Activated CD8-positive, alpha-beta T cell treated with anti-CD3 and anti-CD28 coated beads for 36 hours (primary cell): ENCODE results near the gene SARNP. TPM values are rescaled to one million over a fixed set of nuclear protein-coding genes. Genes with fewer than 3 reads are reported as not detected.

Experiments
- ATAC-seq: fragments of 200-7000 bp; cut with Tn5 transposase; one replicate; pipeline ENCODE4 v1.10.0; 2021; ENCODE audit warnings: mild to moderate bottlenecking, moderate library complexity
- CTCF ChIA-PET: fragments of 350-600 bp; sonication (Branson Sonifier 250); formaldehyde crosslinking; loops from one replicate; lab custom pipeline; 2021; ENCODE audit warnings: antibody characterized with exemption; lab: Charles Lee
- POLR2A ChIA-PET: fragments of 350-600 bp; sonication (Branson Sonifier 250); formaldehyde crosslinking; loops from one replicate; lab custom pipeline; 2021; ENCODE audit warnings: antibody characterized with exemption; lab: Charles Lee
- DNase-seq: peaks from one replicate; pipeline ENCODE4 v3.0.0-alpha.2; 2020
- H3K27ac Mint-ChIP-seq: one replicate; pipeline ENCODE4 v1.8.0; 2021; ENCODE audit warnings: mild to moderate bottlenecking, mixed read lengths
- H3K27me3 Mint-ChIP-seq: one replicate; pipeline ENCODE4 v1.8.0; 2021; ENCODE audit warnings: mixed read lengths
- H3K36me3 Mint-ChIP-seq: one replicate; pipeline ENCODE4 v1.8.0; 2021; ENCODE audit warnings: low read depth, mixed read lengths
- H3K4me1 Mint-ChIP-seq: one replicate; pipeline ENCODE4 v1.8.0; 2021; ENCODE audit warnings: low read depth, mixed read lengths
- H3K4me3 Mint-ChIP-seq: one replicate; pipeline ENCODE4 v1.8.0; 2021; ENCODE audit warnings: mild to moderate bottlenecking, moderate library complexity, mixed read lengths
- H3K9me3 Mint-ChIP-seq: one replicate; pipeline ENCODE4 v1.8.0; 2021; ENCODE audit warnings: mixed read lengths
- CTCF ChIP-seq: fragments of 200-600 bp; IDR thresholded peaks from one replicate; pipeline ENCODE4 v1.8.0; 2022; ENCODE audit warnings: antibody characterized with exemption, mild to moderate bottlenecking
- intact Hi-C: fragments of 100-400 bp; cut with micrococcal nuclease; formaldehyde crosslinking; loops from one replicate; pipeline ENCODE4 v1.10.0; 2022
- total RNA-seq, 2 experiments: library from RNA; stranded (reverse); gene quantifications; one replicate each; pipeline ENCODE4 v1.2.3, GENCODE V29; 2021

SARNP gene
- total RNA-seq, 2 experiments from 2014 or later: 93.9 to 94.0 TPM

DNA sequence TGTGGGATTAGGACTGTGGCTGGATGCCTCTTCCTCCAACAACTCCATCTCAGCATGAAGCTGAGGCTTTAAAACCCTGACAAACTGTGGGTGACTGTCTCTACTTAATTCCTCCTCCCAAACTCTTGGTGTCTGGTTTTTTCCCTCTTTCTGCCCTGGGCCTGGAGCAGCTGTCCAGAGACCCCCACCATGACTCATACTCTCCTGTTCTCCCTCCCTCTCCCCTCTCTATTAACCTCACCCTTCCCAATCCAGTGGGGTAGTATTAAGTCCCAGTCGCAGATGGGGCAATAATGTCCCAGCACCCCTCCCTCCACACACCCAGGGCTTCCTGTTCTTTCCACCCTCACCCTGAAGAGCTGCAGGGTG is 13.9 kb upstream of the SARNP start:
- Mint-ChIP-seq H3K36me3 (peaks cover 18% of the 10 kb centered on the region), H3K4me1 (peaks cover 35% of the 10 kb centered on the region), H3K4me3 (peak overlapping the region; percentile 97), H3K27ac (peak overlapping the region; percentile 43), H3K27me3 (no peaks in the 10 kb centered on the region), H3K9me3 (no peaks in the 10 kb centered on the region)
- intact Hi-C loops: no loop called here
- DNase-seq (no peak), ATAC-seq (no peak)
- CTCF ChIA-PET: interaction anchor here (0.8 to 3.9 kb wide), 7 partner anchors 12 to 109 kb away, joined by 3 to 31 read pairs (median 5); partner anchors contain the start of genes ORMDL2, PYM1 and SARNP
- no peak for TF ChIP-seq CTCF
- POLR2A ChIA-PET: interaction anchor here (1.1 to 3.0 kb wide), 8 partner anchors 9 to 273 kb away, joined by 3 to 19 read pairs (median 6); partner anchors contain the start of genes PA2G4 and RAB5B

GRCh38 chr12:55830601-55831446 is 13.3 kb upstream of the SARNP start:
- ATAC-seq (no peak), DNase-seq (peak; percentile 69)
- H3K27me3 Mint-ChIP-seq: no peaks in the 10 kb centered on the region

DNA sequence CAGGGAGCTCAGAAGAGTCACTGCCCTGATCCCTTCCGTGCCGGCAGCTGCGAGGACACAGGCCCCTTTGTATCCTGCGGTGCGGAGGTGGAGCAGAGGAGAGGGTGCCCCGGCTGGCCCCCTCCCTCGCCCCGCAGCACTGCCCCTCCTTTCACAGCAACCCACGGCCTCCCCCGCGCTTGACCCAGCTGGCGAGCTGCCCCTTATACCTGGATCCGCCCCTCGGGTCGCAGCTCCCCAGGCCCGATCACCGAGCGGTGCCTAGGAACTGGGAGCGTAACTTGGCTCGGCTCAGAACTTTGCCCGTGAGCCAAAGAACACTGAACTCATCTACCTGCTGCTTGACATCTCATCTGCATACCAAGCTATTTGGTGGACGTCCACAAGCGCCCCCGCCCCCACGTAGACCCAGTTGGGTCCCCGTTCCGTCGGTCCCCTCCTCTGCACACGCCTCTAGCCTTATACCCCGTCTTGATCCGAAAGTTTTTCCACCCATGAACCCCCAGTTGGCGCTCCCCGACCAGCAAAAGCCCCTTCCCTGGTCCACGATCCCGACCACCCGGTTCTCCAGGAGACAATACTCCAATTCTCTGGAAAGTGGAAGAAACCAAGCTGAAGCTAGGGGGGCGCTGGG is 12.6 kb upstream of the SARNP start:
- Mint-ChIP-seq H3K4me3 (peak overlapping the region; percentile 97), H3K9me3 (no peaks in the 10 kb centered on the region), H3K27ac (peak overlapping the region; percentile 93), H3K4me1 (peaks cover 44% of the 10 kb centered on the region), H3K36me3 (peaks cover 26% of the 10 kb centered on the region), H3K27me3 (no peaks in the 10 kb centered on the region)
- ATAC-seq (peak; percentile 26), DNase-seq (peak; percentile 61)
- no peak for TF ChIP-seq CTCF
- intact Hi-C loops: loop anchor here (2.0 kb wide), 1 partner anchor 97 kb away; the partner anchor contains the start of gene PYM1
- CTCF ChIA-PET: interaction anchor here (0.5 to 3.9 kb wide), 9 partner anchors 11 to 109 kb away, joined by 3 to 31 read pairs (median 5); partner anchors contain the start of genes ORMDL2, PYM1 and SARNP
- POLR2A ChIA-PET: interaction anchor here (0.6 to 4.9 kb wide), 22 partner anchors 10 to 1268 kb away, joined by 3 to 20 read pairs (median 4); partner anchors contain the start of genes CD63, MMP19 and SARNP

More at GRCh38 chr12:55830601-55831446, 13.3 kb upstream of the SARNP start:
- intact Hi-C loops: no loop called here
- no peak for TF ChIP-seq CTCF
- Mint-ChIP-seq H3K9me3 (no peaks in the 10 kb centered on the region), H3K36me3 (peaks cover 23% of the 10 kb centered on the region), H3K4me3 (peak overlapping the region; percentile 97), H3K27ac (peak overlapping the region; percentile 93), H3K4me1 (peaks cover 40% of the 10 kb centered on the region)
- POLR2A ChIA-PET: interaction anchor here (0.6 to 4.9 kb wide), 16 partner anchors 10 to 356 kb away, joined by 3 to 20 read pairs (median 5); partner anchors contain the start of genes CD63, PA2G4, RAB5B and SARNP
- CTCF ChIA-PET: interaction anchor here (0.8 to 3.9 kb wide), 9 partner anchors 12 to 110 kb away, joined by 3 to 31 read pairs (median 5); partner anchors contain the start of genes ORMDL2, PYM1 and SARNP

- peaks cover 29% of the 10 kb centered on the region for H3K36me3 Mint-ChIP-seq
These were observed 10.8 kb upstream of the SARNP start for GRCh38 chr12:55828357-55828756.

More at GRCh38 chr12:55828357-55828756, 10.8 kb upstream of the SARNP start:
- intact Hi-C loops: loop anchor here (2.0 kb wide), 1 partner anchor 98 kb away; the partner anchor contains the start of gene PYM1
- Mint-ChIP-seq H3K9me3 (no peaks in the 10 kb centered on the region), H3K27me3 (no peaks in the 10 kb centered on the region), H3K27ac (peak overlapping the region; percentile 93), H3K4me3 (peak overlapping the region; percentile 97), H3K4me1 (peaks cover 50% of the 10 kb centered on the region)
- TF ChIP-seq CTCF: no peak
- POLR2A ChIA-PET: interaction anchor here (2.1 to 4.9 kb wide), 2 partner anchors 12 to 99 kb away, joined by 9 to 20 read pairs; partner anchors contain the start of genes CD63 and SARNP
- ATAC-seq (no peak), DNase-seq (no peak)
- CTCF ChIA-PET: interaction anchor here (2.4 to 3.9 kb wide), 3 partner anchors 9 to 111 kb away, joined by 19 to 31 read pairs (median 24); partner anchors contain the start of genes ORMDL2, PYM1 and SARNP
